Lung (tissue), 12 donors: ENCODE measurements around the gene ADCY5. TPM values are rescaled to one million over a fixed set of nuclear protein-coding genes. Genes with fewer than 3 reads are reported as not detected.
A peak's percentile ranks its signal among the peaks of the same experiment; 100 is the strongest.

Experiments used
- ATAC-seq: fragments of 200-7000 bp; cut with Tn5 transposase; one replicate; pipeline ENCODE4 v1.9.1; 2020; ENCODE audit warnings: moderate number of reproducible peaks; ENCODE audit not compliant: insufficient read depth, low FRiP score
- DNase-seq, 3 donors: peaks; one replicate each; pipeline ENCODE4 v3.0.0-alpha.2; 2013 to 2017
- H3K27ac ChIP-seq, 2 donors: one replicate each; pipeline ENCODE4 v1.5.1; 2013; ENCODE audit warnings: mild to moderate bottlenecking in 2 of 2, moderate library complexity in 2 of 2, control low read depth in 1 of 2, inconsistent platforms in 1 of 2, low read depth in 1 of 2, low read length in 1 of 2
- H3K27me3 ChIP-seq, 3 donors: one replicate each; pipeline ENCODE4 v1.5.1; 2013; ENCODE audit warnings: low read length in 2 of 3; ENCODE audit not compliant: control insufficient read depth in 3 of 3, insufficient read depth in 3 of 3
- H3K36me3 ChIP-seq, 4 donors: one replicate each; pipeline ENCODE4 v1.5.1; 2013; ENCODE audit warnings: low read length in 4 of 4, mild to moderate bottlenecking in 1 of 4, moderate library complexity in 1 of 4; ENCODE audit not compliant: control insufficient read depth in 4 of 4, insufficient read depth in 4 of 4
- H3K4me1 ChIP-seq, 5 donors: one replicate each; pipeline ENCODE4 v1.5.1; 2013; ENCODE audit warnings: low read length in 5 of 5, mild to moderate bottlenecking in 2 of 5, moderate library complexity in 1 of 5; ENCODE audit not compliant: control insufficient read depth in 5 of 5, insufficient read depth in 5 of 5
- H3K4me3 ChIP-seq: one replicate; pipeline ENCODE4 v1.5.1; 2013; ENCODE audit warnings: mild to moderate bottlenecking, control low read depth, moderate library complexity
- H3K9ac ChIP-seq, 2 donors: one replicate each; pipeline ENCODE4 v1.5.1; 2013; ENCODE audit warnings: low read length in 2 of 2, control low read depth in 1 of 2; ENCODE audit not compliant: insufficient read depth in 1 of 2
- H3K9me3 ChIP-seq, 4 donors: one replicate each; pipeline ENCODE4 v1.5.1; 2013; ENCODE audit warnings: low read length in 3 of 4, mild to moderate bottlenecking in 1 of 4, moderate library complexity in 1 of 4; ENCODE audit not compliant: control insufficient read depth in 4 of 4, insufficient read depth in 3 of 4
- CTCF ChIP-seq: IDR thresholded peaks from 2 replicates; pipeline ENCODE4 v1.5.1; 2012; ENCODE audit warnings: mild to moderate bottlenecking; ENCODE audit errors: control extremely low read depth, extremely low read depth
- WGBS, 2 donors: extraction: QIAGEN DNeasy Blood & Tissue Kit; methylation state at CpG; one replicate each; pipeline ENCODE4 v1.1.7; 2013; 5-methylcytosine and 5-hydroxymethylcytosine counted together
- polyA plus RNA-seq, 2 donors: library from polyadenylated mRNA; stranded (reverse); fragments of 200-250 nt; gene quantifications; one replicate each; pipeline ENCODE4 v1.2.1, GENCODE V29; 2013
- total RNA-seq, 2 donors: library from RNA; depleted of rRNA in 1 of 2; stranded (reverse); fragments of >200 nt in 1 of 2; gene quantifications; one replicate each; pipeline ENCODE4 v1.2.1, GENCODE V29; 2014 to 2021
- donor health status: control.
- donor health status: control.
- donor health status: Bipolar disorder and iron deficiency.
- donor health status: healthy.
- donor health status: DM: yes; HTN: yes; CAD: no.

Gene ADCY5
- total and polyA plus RNA-seq, 4 donors: 1.2 to 8.4 (median 2.4) TPM

- 83 to 88% methylated on average over 12 of the region's 12 CpGs for WGBS, 2 donors
- Histone ChIP-seq H3K4me1 (peaks cover 0 to 36% (median 16%) of the 10 kb centered on the region in 5 donors), H3K27ac (peak overlapping the region in 1 of 2 donors; percentile 86), H3K36me3 (no peaks in the 10 kb centered on the region), H3K9me3 (no peaks in the 10 kb centered on the region), H3K27me3 (no peaks in the 10 kb centered on the region), H3K9ac (no peak overlapping the region), H3K4me3 (no peak overlapping the region)
- no peak for TF ChIP-seq CTCF
- DNase-seq (no peak), ATAC-seq (no peak)
Measured at GRCh38 chr3:123423031-123423430, 25.9 kb downstream of the ADCY5 start.

DNA sequence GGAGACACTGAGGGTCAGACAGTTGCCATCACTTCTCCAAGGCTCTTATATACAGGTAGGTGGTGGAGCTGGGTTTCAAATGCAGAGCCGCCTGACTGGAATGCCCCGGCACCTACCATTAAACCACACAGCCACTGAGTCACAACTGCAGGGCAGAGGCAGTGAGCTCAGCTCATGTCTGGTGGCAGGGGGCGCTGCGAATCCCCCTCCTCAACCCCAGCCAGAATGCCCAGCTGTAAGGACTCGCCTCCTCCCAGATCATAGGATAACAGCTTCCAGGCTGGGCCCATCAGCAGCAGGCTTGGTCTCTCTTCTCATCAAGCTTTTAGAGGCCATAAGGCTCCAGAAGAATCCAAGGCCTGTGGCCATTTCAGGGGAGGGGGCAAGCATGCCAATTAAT lies 26.4 kb downstream of the ADCY5 start:
- Histone ChIP-seq H3K9me3 (no peaks in the 10 kb centered on the region), H3K9ac (no peak overlapping the region), H3K4me3 (no peak overlapping the region), H3K36me3 (no peaks in the 10 kb centered on the region), H3K27ac (peak overlapping the region in 1 of 2 donors; percentile 86), H3K4me1 (peaks cover 0 to 36% (median 16%) of the 10 kb centered on the region in 5 donors), H3K27me3 (no peaks in the 10 kb centered on the region)
- ATAC-seq (no peak), DNase-seq (no peak)
- TF ChIP-seq CTCF: no peak
- WGBS, 2 donors: 88 to 94% methylated on average over 5 of the region's 5 CpGs

DNA sequence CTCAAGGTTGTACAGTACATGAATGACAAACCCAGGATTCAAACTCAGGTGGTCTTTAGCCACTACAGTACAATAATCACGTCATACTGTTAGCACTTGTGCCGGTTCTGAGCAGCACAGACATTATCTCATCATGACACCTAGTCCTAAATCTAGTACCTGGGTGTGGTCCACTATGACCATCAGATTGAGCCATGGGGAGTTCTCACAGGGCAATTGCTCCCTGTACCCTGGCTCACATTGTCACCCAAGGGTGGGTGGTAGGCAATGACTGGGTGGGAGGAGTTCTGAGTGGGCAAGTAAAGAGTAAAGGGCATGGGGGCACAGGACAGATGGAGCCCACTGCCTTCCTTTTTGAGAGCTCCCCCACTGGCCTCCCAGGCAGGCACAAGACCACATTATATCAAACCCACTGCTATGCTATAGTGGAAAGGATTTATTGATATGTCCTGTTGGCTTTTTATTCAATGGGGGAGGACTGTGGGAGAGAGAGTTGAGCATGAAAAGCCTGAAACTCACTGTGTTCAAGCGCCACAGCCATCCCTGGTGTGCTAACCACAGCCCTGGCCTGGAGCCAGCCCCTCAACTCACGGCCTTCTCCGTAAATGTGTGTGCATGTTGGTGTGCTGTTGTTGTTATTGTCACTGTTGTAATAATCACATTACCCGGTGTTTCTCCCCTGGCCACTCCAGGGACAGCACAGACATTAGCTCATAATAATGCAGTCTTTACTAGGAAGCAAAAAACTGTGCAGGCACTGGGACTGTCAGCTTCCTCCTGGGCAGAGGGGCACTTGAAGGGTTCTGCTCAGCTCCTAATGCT lies 27.3 kb downstream of the ADCY5 start:
- H3K4me3 ChIP-seq: no peak overlapping the region
- 35 to 46% methylated on average over 6 of the region's 6 CpGs for WGBS, 2 donors
- H3K9me3 ChIP-seq: no peaks in the 10 kb centered on the region
- H3K9ac ChIP-seq: no peak overlapping the region
- DNase-seq (peak; percentile 53 to 70 (median 67)), ATAC-seq (no peak)
- no peaks in the 10 kb centered on the region for H3K36me3 ChIP-seq
- TF ChIP-seq CTCF: no peak
- H3K27ac ChIP-seq: peak overlapping the region in 1 of 2 donors; percentile 86
- H3K4me1 ChIP-seq: peaks cover 2 to 36% (median 16%) of the 10 kb centered on the region in 5 donors
- no peaks in the 10 kb centered on the region for H3K27me3 ChIP-seq
